Right lobe of liver (tissue), 6 donors: ENCODE results near the gene AMACR. TPM values are rescaled to one million over a fixed set of nuclear protein-coding genes. Genes with fewer than 3 reads are reported as not detected.

ENCODE experiments used
- ATAC-seq, 4 donors: fragments of 200-7000 bp; cut with Tn5 transposase; one replicate each; pipeline ENCODE4 v1.9.1; 2020; ENCODE audit warnings: mild to moderate bottlenecking in 4 of 4, moderate library complexity in 4 of 4
- DNase-seq, 3 donors: peaks; one replicate each; pipeline ENCODE4 v3.0.0-alpha.2; 2020
- H3K27ac ChIP-seq, 3 donors: fragments of 200-600 bp; one replicate each; pipeline ENCODE4 v1.8.0; 2022
- H3K27me3 ChIP-seq, 2 donors: fragments of 200-600 bp; one replicate each; pipeline ENCODE4 v1.8.0; 2022
- H3K36me3 ChIP-seq, 4 donors: fragments of 200-600 bp; sonication (generic) in 1 of 4; one replicate each; pipeline versions ENCODE4 v1.5.1 to v1.8.0; 2017 to 2022; ENCODE audit warnings: control low read depth in 1 of 4
- H3K4me1 ChIP-seq, 4 donors: fragments of 200-600 bp; sonication (generic) in 1 of 4; one replicate each; pipeline versions ENCODE4 v1.5.1 to v1.8.0; 2017 to 2022; ENCODE audit warnings: control low read depth in 1 of 4
- H3K4me3 ChIP-seq, 3 donors: fragments of 200-600 bp; one replicate each; pipeline ENCODE4 v1.8.0; 2022
- H3K9me3 ChIP-seq, 4 donors: fragments of 200-600 bp; sonication (generic) in 1 of 4; one replicate each; pipeline versions ENCODE4 v1.5.1 to v1.8.0; 2017 to 2022; ENCODE audit warnings: control low read depth in 1 of 4
- CTCF ChIP-seq, 4 donors: fragments of 200-600 bp in 3 of 4; fragments of 450-650 bp in 1 of 4; IDR thresholded peaks; one replicate each; pipeline versions ENCODE4 v1.5.1 to v1.8.0; 2016 to 2022; ENCODE audit warnings: antibody characterized with exemption in 4 of 4, mild to moderate bottlenecking in 2 of 4
- POLR2A ChIP-seq: fragments of 450-650 bp; IDR thresholded peaks from one replicate; pipeline ENCODE4 v1.6.1; 2017; ENCODE audit warnings: antibody characterized with exemption, mild to moderate bottlenecking
- WGBS: methylation state at CpG from one replicate; pipeline ENCODE4 v1.1.6; 2018; ENCODE audit warnings: low coverage, low lambda C conversion rate; ENCODE audit not compliant: insufficient coverage; ENCODE audit errors: missing lambda C conversion rate; 5-methylcytosine and 5-hydroxymethylcytosine counted together
- intact Hi-C, 2 donors: fragments of 100-400 bp; cut with DNase I; formaldehyde crosslinking; loops; one replicate each; pipeline versions ENCODE4 v1.11.2 to v1.14.1; 2022
- long read RNA-seq: library from polyadenylated mRNA; unstranded; transcript quantifications from one replicate; pipeline ENCODE4 v2.0.0, GENCODE V29; 2019
- total RNA-seq, 6 experiments: library from RNA; depleted of rRNA in 2 of 6; stranded (reverse); fragments of >200 nt in 2 of 6; fragmentation: NEBNext Ultra II Directional in 3 of 6; extraction: Animal tissue kit (Norgen Biotek cat#: 25700) in 3 of 6; gene quantifications; one replicate each; pipeline versions ENCODE4 v1.1.0 to v1.2.4, GENCODE V29; 2016 to 2023
- donor health status: DM: no; HTN: yes; CAD: no.
- donor health status: DM: no; HTN: no; CAD: no.
- donor health status: DM: no; HTN: no; CAD: no.
- donor health status: DM: no; HTN: yes; CAD: no.
- donor health status: DM: no; HTN: yes; CAD: no.

AMACR gene
- total RNA-seq: 10 to 100 TPM; 28.7 to 62.4 (median 41.9) TPM
- long read RNA-seq, full-length matches to known transcripts: 10 of 14 reads
- long read RNA-seq, partial matches to known transcripts: 1 of 14 reads
- long read RNA-seq, other reads (novel, unspliced or antisense): 3 of 14 reads

GRCh38 chr5:34007621-34008600 lies at the start of gene AMACR:
AMACR (minus strand) TSS chr5:34008050; CDS start chr5:34008019, 31 bp downstream.
- WGBS: 0% methylated on average over 22 of the region's 76 CpGs
- Histone ChIP-seq H3K9me3 (no peaks in the 10 kb centered on the region), H3K27me3 (no peaks in the 10 kb centered on the region), H3K4me1 (peaks cover 0 to 58% (median 19%) of the 10 kb centered on the region in 4 donors), H3K4me3 (peak within 1 kb of the TSS; percentile 64 to 82 (median 81)), H3K36me3 (peaks cover 0 to 18% (median 10%) of the 10 kb centered on the region in 4 donors), H3K27ac (peak within 1 kb of the TSS; percentile 82 to 98 (median 90))
- peak; percentile 84 to 96 (median 89) for ATAC-seq
- peak; percentile 94 to 96 (median 94) for DNase-seq
- peak; percentile 99 for TF ChIP-seq POLR2A
- TF ChIP-seq CTCF (IDR thresholded peaks at IDR 0.05): no peak
- intact Hi-C loops: no loop called here

- Histone ChIP-seq H3K9me3 (no peaks in the 10 kb centered on the region), H3K27ac (peak overlapping the region in 1 of 3 donors; percentile 76), H3K4me3 (no peak overlapping the region), H3K36me3 (no peaks in the 10 kb centered on the region), H3K27me3 (no peaks in the 10 kb centered on the region), H3K4me1 (peaks cover 0 to 40% (median 14%) of the 10 kb centered on the region in 4 donors)
- WGBS: 47% methylated on average over 5 of the region's 5 CpGs
- DNase-seq: no peak
- ATAC-seq: peak; percentile 6 to 47 (median 40)
- intact Hi-C loops: no loop called here
- TF ChIP-seq POLR2A (no peak), CTCF (IDR thresholded peaks at IDR 0.05) (no peak)
Measured at GRCh38 chr5:34057569-34057968, 49.7 kb upstream of the AMACR start.

GRCh38 chr5:34057118-34057517 lies 49.3 kb upstream of the AMACR start:
- WGBS: 95% methylated on average over 3 of the region's 3 CpGs
- ATAC-seq: no peak
- H3K27ac ChIP-seq: no peak overlapping the region
- no peaks in the 10 kb centered on the region for H3K36me3 ChIP-seq
- H3K4me1 ChIP-seq: peaks cover 0 to 37% (median 12%) of the 10 kb centered on the region in 4 donors
- intact Hi-C loops: no loop called here
- no peak for TF ChIP-seq CTCF (IDR thresholded peaks at IDR 0.05)
- no peak for TF ChIP-seq POLR2A
- H3K9me3 ChIP-seq: no peaks in the 10 kb centered on the region
- H3K4me3 ChIP-seq: no peak overlapping the region
- DNase-seq: no peak
- no peaks in the 10 kb centered on the region for H3K27me3 ChIP-seq

- ATAC-seq (no peak), DNase-seq (no peak)
- Histone ChIP-seq H3K27me3 (no peaks in the 10 kb centered on the region), H3K36me3 (no peaks in the 10 kb centered on the region), H3K4me1 (peaks cover 0 to 23% (median 7%) of the 10 kb centered on the region in 4 donors), H3K4me3 (no peak overlapping the region), H3K9me3 (no peaks in the 10 kb centered on the region), H3K27ac (no peak overlapping the region)
- intact Hi-C loops: no loop called here
- TF ChIP-seq POLR2A: no peak
- no peak for TF ChIP-seq CTCF (IDR thresholded peaks at IDR 0.05)
- 94% methylated on average over 3 of the region's 3 CpGs for WGBS
Measured at GRCh38 chr5:34055667-34056066, 47.8 kb upstream of the AMACR start.
